Fibroblast of mammary gland (primary cell): ENCODE results near the gene APOO.
A peak's percentile ranks its signal among the peaks of the same experiment; 100 is the strongest.

Experiments used
- DNase-seq: peaks from one replicate; pipeline ENCODE4 v3.0.0-alpha.2; 2010; ENCODE audit warnings: low read depth
- H3K4me3 ChIP-seq: 2 replicates; pipeline ENCODE4 v1.5.1; 2011; ENCODE audit warnings: low read depth, mild to moderate bottlenecking, low read length, moderate library complexity; ENCODE audit not compliant: control insufficient read depth
- CTCF ChIP-seq: conservative IDR thresholded peaks from 2 replicates; pipeline ENCODE4 v1.5.1; 2011; ENCODE audit warnings: low read depth, low read length, inconsistent platforms; ENCODE audit not compliant: control insufficient read depth, insufficient read depth

Gene APOO

GRCh38 chrX:23944234-23944633 is 36.5 kb upstream of the APOO start:
- H3K4me3 ChIP-seq: no peak overlapping the region
- no peak for DNase-seq
- TF ChIP-seq CTCF: no peak

GRCh38 chrX:23939203-23939602 is 31.5 kb upstream of the APOO start:
- H3K4me3 ChIP-seq: no peak overlapping the region
- no peak for DNase-seq
- TF ChIP-seq CTCF: no peak

- no peak for TF ChIP-seq CTCF
- no peak overlapping the region for H3K4me3 ChIP-seq
- peak; percentile 51 for DNase-seq
These were observed 31.0 kb upstream of the APOO start for GRCh38 chrX:23938690-23939089.

GRCh38 chrX:23937100-23937499 is 29.4 kb upstream of the APOO start:
- TF ChIP-seq CTCF: no peak
- no peak overlapping the region for H3K4me3 ChIP-seq
- peak; percentile 50 for DNase-seq

- no peak overlapping the region for H3K4me3 ChIP-seq
- DNase-seq: no peak
- no peak for TF ChIP-seq CTCF
These were observed 28.4 kb upstream of the APOO start for GRCh38 chrX:23936180-23936579.

GRCh38 chrX:23935106-23935505 is 27.4 kb upstream of the APOO start:
- peak overlapping the region; percentile 1 for H3K4me3 ChIP-seq
- peak; percentile 66 for DNase-seq
- no peak for TF ChIP-seq CTCF

- no peak for TF ChIP-seq CTCF
- no peak for DNase-seq
- H3K4me3 ChIP-seq: no peak overlapping the region
These were observed 24.3 kb upstream of the APOO start for GRCh38 chrX:23932046-23932445.
